Measurements from ENCODE around the gene RBP7.

DNA sequence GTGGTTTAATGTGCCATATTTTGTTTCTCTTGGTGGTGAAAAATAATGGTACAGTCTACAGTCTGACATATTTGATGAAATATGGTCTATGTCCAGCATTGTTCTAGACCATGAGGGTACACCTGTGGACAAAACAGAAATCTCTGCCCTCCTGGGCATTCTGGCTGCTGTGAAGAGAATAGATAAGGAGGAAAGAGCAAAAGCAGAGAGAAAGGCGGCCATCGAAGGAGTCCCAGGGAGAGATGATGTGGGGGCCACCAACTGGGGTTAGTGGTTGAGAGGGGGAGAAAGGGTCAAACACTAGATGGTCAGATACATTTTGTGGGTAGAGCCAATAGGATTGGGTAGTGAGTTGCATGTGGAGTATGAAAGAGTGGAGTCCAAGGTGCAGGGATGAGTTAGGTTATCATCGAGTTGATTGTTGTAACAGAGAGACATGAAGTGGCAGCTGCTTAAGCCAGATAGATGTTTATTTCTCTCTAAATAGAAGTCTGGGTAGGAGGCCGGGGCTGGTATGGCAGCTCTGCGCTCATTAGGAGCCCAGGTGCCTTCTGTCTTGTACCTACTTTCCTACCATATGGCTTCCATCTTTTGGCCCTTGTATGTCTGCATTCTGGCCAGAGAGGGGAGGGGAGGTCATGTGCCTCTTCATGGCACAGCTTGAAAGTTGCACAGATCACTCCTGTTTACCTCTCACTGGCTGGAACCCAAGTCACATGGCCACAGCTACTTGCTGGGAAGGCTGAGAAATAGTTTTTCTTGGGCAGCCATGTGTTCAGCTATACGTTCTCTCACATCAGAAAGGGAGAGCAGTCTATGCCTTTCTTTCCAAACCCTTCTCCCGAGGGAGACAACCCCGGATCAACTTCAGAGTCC lies 48.7 kb downstream of the RBP7 start:
- TF ChIP-seq, protein P1, sequence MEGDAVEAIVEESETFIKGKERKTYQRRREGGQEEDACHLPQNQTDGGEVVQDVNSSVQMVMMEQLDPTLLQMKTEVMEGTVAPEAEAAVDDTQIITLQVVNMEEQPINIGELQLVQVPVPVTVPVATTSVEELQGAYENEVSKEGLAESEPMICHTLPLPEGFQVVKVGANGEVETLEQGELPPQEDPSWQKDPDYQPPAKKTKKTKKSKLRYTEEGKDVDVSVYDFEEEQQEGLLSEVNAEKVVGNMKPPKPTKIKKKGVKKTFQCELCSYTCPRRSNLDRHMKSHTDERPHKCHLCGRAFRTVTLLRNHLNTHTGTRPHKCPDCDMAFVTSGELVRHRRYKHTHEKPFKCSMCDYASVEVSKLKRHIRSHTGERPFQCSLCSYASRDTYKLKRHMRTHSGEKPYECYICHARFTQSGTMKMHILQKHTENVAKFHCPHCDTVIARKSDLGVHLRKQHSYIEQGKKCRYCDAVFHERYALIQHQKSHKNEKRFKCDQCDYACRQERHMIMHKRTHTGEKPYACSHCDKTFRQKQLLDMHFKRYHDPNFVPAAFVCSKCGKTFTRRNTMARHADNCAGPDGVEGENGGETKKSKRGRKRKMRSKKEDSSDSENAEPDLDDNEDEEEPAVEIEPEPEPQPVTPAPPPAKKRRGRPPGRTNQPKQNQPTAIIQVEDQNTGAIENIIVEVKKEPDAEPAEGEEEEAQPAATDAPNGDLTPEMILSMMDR (IDR thresholded peaks at IDR 0.05): no peak
- TF ChIP-seq, protein P2, sequence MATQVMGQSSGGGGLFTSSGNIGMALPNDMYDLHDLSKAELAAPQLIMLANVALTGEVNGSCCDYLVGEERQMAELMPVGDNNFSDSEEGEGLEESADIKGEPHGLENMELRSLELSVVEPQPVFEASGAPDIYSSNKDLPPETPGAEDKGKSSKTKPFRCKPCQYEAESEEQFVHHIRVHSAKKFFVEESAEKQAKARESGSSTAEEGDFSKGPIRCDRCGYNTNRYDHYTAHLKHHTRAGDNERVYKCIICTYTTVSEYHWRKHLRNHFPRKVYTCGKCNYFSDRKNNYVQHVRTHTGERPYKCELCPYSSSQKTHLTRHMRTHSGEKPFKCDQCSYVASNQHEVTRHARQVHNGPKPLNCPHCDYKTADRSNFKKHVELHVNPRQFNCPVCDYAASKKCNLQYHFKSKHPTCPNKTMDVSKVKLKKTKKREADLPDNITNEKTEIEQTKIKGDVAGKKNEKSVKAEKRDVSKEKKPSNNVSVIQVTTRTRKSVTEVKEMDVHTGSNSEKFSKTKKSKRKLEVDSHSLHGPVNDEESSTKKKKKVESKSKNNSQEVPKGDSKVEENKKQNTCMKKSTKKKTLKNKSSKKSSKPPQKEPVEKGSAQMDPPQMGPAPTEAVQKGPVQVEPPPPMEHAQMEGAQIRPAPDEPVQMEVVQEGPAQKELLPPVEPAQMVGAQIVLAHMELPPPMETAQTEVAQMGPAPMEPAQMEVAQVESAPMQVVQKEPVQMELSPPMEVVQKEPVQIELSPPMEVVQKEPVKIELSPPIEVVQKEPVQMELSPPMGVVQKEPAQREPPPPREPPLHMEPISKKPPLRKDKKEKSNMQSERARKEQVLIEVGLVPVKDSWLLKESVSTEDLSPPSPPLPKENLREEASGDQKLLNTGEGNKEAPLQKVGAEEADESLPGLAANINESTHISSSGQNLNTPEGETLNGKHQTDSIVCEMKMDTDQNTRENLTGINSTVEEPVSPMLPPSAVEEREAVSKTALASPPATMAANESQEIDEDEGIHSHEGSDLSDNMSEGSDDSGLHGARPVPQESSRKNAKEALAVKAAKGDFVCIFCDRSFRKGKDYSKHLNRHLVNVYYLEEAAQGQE (IDR thresholded peaks at IDR 0.05; ENCODE audit: insufficient read depth in 1 of 2, low read depth in 2 of 2, low read length in 1 of 2): no peak
- TF ChIP-seq POLR2AphosphoS5 (IDR thresholded peaks at IDR 0.05; ENCODE audit: low read depth, low read length): no peak
- TF ChIP-seq TCF7L2 (IDR thresholded peaks at IDR 0.05; ENCODE audit: low read depth, low read length): no peak
- no peak for TF ChIP-seq SIN3A (IDR thresholded peaks at IDR 0.05; ENCODE audit: borderline replicate concordance, insufficient read depth, low read depth, low read length)

Data from Panc1 (cell line).